Hepatocyte (in vitro differentiated cells): ENCODE measurements around the gene CIDEA. TPM values are rescaled to one million over a fixed set of nuclear protein-coding genes. Genes with fewer than 3 reads are reported as not detected.

Experiments
- DNase-seq: peaks from one replicate; pipeline ENCODE4 v3.0.0-alpha.2; 2016; ENCODE audit warnings: low spot score
- H2AFZ ChIP-seq: fragments of 200-600 bp; sonication (generic); 2 replicates; pipeline ENCODE4 v1.6.0; 2016; ENCODE audit warnings: antibody characterized with exemption, mild to moderate bottlenecking
- H3K27ac ChIP-seq: fragments of 200-600 bp; sonication (generic); 2 replicates; pipeline ENCODE4 v1.5.1; 2016; ENCODE audit warnings: mild to moderate bottlenecking
- H3K27me3 ChIP-seq: fragments of 200-600 bp; sonication (generic); 2 replicates; pipeline ENCODE4 v1.6.1; 2016
- H3K36me3 ChIP-seq: fragments of 200-600 bp; sonication (generic); replicated peaks from 2 replicates; pipeline ENCODE4 v1.5.1; 2016; ENCODE audit warnings: low read depth; ENCODE audit not compliant: insufficient read depth
- H3K4me1 ChIP-seq: fragments of 200-600 bp; sonication (generic); 2 replicates; pipeline ENCODE4 v1.5.1; 2016; ENCODE audit warnings: mild to moderate bottlenecking, moderate library complexity; ENCODE audit not compliant: insufficient read depth
- H3K4me2 ChIP-seq: fragments of 200-600 bp; sonication (generic); 2 replicates; pipeline ENCODE4 v1.6.0; 2016
- H3K4me3 ChIP-seq: fragments of 200-600 bp; sonication (generic); 2 replicates; pipeline ENCODE4 v1.5.1; 2016; ENCODE audit warnings: mild to moderate bottlenecking
- H3K79me2 ChIP-seq: fragments of 200-600 bp; sonication (generic); 2 replicates; pipeline ENCODE4 v1.6.0; 2017; ENCODE audit warnings: mild to moderate bottlenecking
- H3K9me2 ChIP-seq: fragments of 200-600 bp; sonication (generic); replicated peaks from 2 replicates; pipeline ENCODE4 v1.6.0; 2017; ENCODE audit warnings: mild to moderate bottlenecking; ENCODE audit not compliant: insufficient read depth
- H3K9me3 ChIP-seq: fragments of 200-600 bp; sonication (generic); 2 replicates; pipeline ENCODE4 v1.5.1; 2016; ENCODE audit warnings: low read depth, mild to moderate bottlenecking
- H4K20me1 ChIP-seq: fragments of 200-600 bp; sonication (generic); 2 replicates; pipeline ENCODE4 v1.6.0; 2016; ENCODE audit warnings: mild to moderate bottlenecking; ENCODE audit not compliant: insufficient read depth, poor library complexity, severe bottlenecking
- EZH2 ChIP-seq: fragments of 200-600 bp; sonication (generic); IDR thresholded peaks from 2 replicates; pipeline ENCODE4 v1.6.1; 2016; ENCODE audit warnings: antibody characterized with exemption, mild to moderate bottlenecking, borderline replicate concordance
- EZH2phosphoT487 ChIP-seq: fragments of 200-600 bp; sonication (generic); IDR thresholded peaks from one replicate; pipeline ENCODE4 v1.6.1; 2018; ENCODE audit warnings: antibody characterized with exemption, mild to moderate bottlenecking, low read depth, moderate library complexity; ENCODE audit not compliant: unreplicated experiment, severe bottlenecking
- WGBS: methylation state at CpG from one replicate; pipeline ENCODE4 v1.1.6; 2016; ENCODE audit warnings: low lambda C conversion rate; ENCODE audit errors: missing lambda C conversion rate; 5-methylcytosine and 5-hydroxymethylcytosine counted together
- polyA plus RNA-seq: library from polyadenylated mRNA; unstranded; fragments of >200 nt; fragmentation: Nextera tagmentation; extraction: Ambion mirVana; gene quantifications from 2 replicates; pipeline ENCODE4 v1.2.1, GENCODE V29; 2016
- total RNA-seq: library from RNA; depleted of rRNA; stranded (reverse); fragments of >200 nt; gene quantifications from 2 replicates; pipeline ENCODE4 v1.2.3, GENCODE V29; 2014
- TF ChIP-seq, protein P1 (sequence below): fragments of 200-600 bp; sonication (generic); IDR thresholded peaks from 2 replicates; pipeline ENCODE4 v1.5.1; 2016; ENCODE audit warnings: antibody characterized with exemption, mild to moderate bottlenecking; ENCODE audit not compliant: poor library complexity

The CIDEA gene
- total and polyA plus RNA-seq, 2 experiments from 2014 or later: not detected

GRCh38 chr18:12246849-12247808 is 7.0 kb upstream of the CIDEA start:
- no peak for TF ChIP-seq EZH2
- TF ChIP-seq EZH2phosphoT487: no peak
- TF ChIP-seq, protein P1, sequence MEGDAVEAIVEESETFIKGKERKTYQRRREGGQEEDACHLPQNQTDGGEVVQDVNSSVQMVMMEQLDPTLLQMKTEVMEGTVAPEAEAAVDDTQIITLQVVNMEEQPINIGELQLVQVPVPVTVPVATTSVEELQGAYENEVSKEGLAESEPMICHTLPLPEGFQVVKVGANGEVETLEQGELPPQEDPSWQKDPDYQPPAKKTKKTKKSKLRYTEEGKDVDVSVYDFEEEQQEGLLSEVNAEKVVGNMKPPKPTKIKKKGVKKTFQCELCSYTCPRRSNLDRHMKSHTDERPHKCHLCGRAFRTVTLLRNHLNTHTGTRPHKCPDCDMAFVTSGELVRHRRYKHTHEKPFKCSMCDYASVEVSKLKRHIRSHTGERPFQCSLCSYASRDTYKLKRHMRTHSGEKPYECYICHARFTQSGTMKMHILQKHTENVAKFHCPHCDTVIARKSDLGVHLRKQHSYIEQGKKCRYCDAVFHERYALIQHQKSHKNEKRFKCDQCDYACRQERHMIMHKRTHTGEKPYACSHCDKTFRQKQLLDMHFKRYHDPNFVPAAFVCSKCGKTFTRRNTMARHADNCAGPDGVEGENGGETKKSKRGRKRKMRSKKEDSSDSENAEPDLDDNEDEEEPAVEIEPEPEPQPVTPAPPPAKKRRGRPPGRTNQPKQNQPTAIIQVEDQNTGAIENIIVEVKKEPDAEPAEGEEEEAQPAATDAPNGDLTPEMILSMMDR: peak; percentile 42
- WGBS: 42% methylated on average over 32 of the region's 32 CpGs
- Histone ChIP-seq H2AFZ (no peak overlapping the region), H3K36me3 (no peaks in the 10 kb centered on the region), H3K4me1 (no peaks in the 10 kb centered on the region), H3K27ac (no peak overlapping the region), H3K4me2 (no peak overlapping the region), H3K27me3 (peaks cover 36% of the 10 kb centered on the region), H3K9me2 (no peaks in the 10 kb centered on the region), H3K79me2 (no peaks in the 10 kb centered on the region), H3K4me3 (no peak overlapping the region), H4K20me1 (no peaks in the 10 kb centered on the region), H3K9me3 (no peaks in the 10 kb centered on the region)
- DNase-seq: peak; percentile 56

DNA sequence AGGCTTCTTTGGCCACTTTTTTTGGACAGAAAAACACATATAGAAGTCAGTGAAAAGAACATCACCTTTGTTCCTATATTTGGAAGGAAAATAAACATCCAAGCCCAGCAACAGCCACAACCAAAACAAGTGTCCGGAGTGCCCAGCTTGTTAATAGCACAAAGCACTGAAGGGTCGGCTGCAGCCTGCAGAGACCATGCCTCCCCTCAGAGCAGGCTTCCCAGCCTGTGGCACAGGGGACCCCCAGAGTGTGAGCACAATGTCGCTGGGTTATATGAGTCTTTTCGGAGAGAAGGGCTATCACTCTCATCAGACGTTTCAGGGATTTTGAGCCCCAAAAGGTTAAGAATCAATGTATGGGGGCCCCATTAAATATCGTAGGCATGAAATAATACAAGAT is 6.2 kb upstream of the CIDEA start:
- Histone ChIP-seq H4K20me1 (no peaks in the 10 kb centered on the region), H3K4me2 (no peak overlapping the region), H3K4me3 (no peak overlapping the region), H3K27me3 (peaks cover 43% of the 10 kb centered on the region), H3K4me1 (no peaks in the 10 kb centered on the region), H3K27ac (no peak overlapping the region), H3K36me3 (no peaks in the 10 kb centered on the region), H3K9me2 (no peaks in the 10 kb centered on the region), H3K9me3 (no peaks in the 10 kb centered on the region), H2AFZ (no peak overlapping the region), H3K79me2 (no peaks in the 10 kb centered on the region)
- no peak for DNase-seq
- WGBS: 82% methylated on average over 6 of the region's 6 CpGs
- TF ChIP-seq, protein P1: no peak
- TF ChIP-seq EZH2phosphoT487 (no peak), EZH2 (no peak)

- Histone ChIP-seq H3K27me3 (peaks cover 55% of the 10 kb centered on the region), H3K36me3 (no peaks in the 10 kb centered on the region)
- TF ChIP-seq, protein P1: no peak
- TF ChIP-seq EZH2phosphoT487 (no peak), EZH2 (no peak)
Observed at GRCh38 chr18:12248926-12249720, 5.0 kb upstream of the CIDEA start.

More at GRCh38 chr18:12248926-12249720, 5.0 kb upstream of the CIDEA start:
- Histone ChIP-seq H3K9me2 (no peaks in the 10 kb centered on the region), H3K79me2 (no peaks in the 10 kb centered on the region), H3K4me2 (no peak overlapping the region), H3K4me1 (peaks cover 9% of the 10 kb centered on the region), H2AFZ (no peak overlapping the region), H3K27ac (no peak overlapping the region), H3K9me3 (no peaks in the 10 kb centered on the region), H4K20me1 (no peaks in the 10 kb centered on the region), H3K4me3 (no peak overlapping the region)
- 78% methylated on average over 13 of the region's 13 CpGs for WGBS
- no peak for DNase-seq
